Neural cell (in vitro differentiated cells): ENCODE results near the gene CHURC1.

Experiments
- EZH2 ChIP-seq: fragments of 200-600, 300-800 bp; shearing (Covaris generic), sonication (generic); IDR thresholded peaks from 2 replicates; pipeline ENCODE4 v1.6.1; 2014; ENCODE audit warnings: antibody characterized with exemption, low read length, borderline replicate concordance, mild to moderate bottlenecking; ENCODE audit not compliant: insufficient read depth, poor library complexity, severe bottlenecking
- SMC3 ChIP-seq: fragments of 450-650 bp; conservative IDR thresholded peaks from 2 replicates; pipeline ENCODE4 v1.6.1; 2014; ENCODE audit warnings: antibody characterized with exemption, mild to moderate bottlenecking, moderate library complexity; ENCODE audit not compliant: poor library complexity
- TF ChIP-seq, protein P1 (sequence below): fragments of 450-650 bp; IDR thresholded peaks from 2 replicates; pipeline ENCODE4 v1.5.1; 2014; ENCODE audit warnings: antibody characterized with exemption, mild to moderate bottlenecking, moderate library complexity; ENCODE audit not compliant: poor library complexity, severe bottlenecking
- TF ChIP-seq, protein P2 (sequence below): IDR thresholded peaks from 2 replicates; pipeline ENCODE4 v1.6.1; 2012; ENCODE audit warnings: borderline replicate concordance

DNA sequence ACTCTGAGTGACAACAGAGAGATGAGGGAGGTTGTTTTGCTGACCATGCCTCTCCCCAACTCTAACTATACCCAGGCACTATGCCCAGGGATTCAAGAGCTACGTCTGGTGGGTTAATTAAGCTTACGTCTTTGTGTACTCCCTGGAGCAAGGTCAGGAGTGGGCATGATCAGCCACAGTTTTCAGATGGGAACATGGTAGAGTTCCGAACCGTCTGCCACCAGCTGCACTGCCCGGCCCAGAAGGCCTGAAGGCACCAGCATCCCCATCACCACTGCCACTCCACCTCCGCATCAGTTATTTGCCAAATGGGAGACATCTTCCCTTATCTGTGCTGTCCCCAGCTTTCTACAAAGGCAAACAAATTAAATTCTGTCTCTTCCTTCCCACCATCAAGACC, 39.4 kb downstream of the CHURC1 start:
- TF ChIP-seq, protein P1, sequence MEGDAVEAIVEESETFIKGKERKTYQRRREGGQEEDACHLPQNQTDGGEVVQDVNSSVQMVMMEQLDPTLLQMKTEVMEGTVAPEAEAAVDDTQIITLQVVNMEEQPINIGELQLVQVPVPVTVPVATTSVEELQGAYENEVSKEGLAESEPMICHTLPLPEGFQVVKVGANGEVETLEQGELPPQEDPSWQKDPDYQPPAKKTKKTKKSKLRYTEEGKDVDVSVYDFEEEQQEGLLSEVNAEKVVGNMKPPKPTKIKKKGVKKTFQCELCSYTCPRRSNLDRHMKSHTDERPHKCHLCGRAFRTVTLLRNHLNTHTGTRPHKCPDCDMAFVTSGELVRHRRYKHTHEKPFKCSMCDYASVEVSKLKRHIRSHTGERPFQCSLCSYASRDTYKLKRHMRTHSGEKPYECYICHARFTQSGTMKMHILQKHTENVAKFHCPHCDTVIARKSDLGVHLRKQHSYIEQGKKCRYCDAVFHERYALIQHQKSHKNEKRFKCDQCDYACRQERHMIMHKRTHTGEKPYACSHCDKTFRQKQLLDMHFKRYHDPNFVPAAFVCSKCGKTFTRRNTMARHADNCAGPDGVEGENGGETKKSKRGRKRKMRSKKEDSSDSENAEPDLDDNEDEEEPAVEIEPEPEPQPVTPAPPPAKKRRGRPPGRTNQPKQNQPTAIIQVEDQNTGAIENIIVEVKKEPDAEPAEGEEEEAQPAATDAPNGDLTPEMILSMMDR, result no peak
- TF ChIP-seq EZH2, result no peak
- no peak for TF ChIP-seq SMC3
- TF ChIP-seq, protein P2, sequence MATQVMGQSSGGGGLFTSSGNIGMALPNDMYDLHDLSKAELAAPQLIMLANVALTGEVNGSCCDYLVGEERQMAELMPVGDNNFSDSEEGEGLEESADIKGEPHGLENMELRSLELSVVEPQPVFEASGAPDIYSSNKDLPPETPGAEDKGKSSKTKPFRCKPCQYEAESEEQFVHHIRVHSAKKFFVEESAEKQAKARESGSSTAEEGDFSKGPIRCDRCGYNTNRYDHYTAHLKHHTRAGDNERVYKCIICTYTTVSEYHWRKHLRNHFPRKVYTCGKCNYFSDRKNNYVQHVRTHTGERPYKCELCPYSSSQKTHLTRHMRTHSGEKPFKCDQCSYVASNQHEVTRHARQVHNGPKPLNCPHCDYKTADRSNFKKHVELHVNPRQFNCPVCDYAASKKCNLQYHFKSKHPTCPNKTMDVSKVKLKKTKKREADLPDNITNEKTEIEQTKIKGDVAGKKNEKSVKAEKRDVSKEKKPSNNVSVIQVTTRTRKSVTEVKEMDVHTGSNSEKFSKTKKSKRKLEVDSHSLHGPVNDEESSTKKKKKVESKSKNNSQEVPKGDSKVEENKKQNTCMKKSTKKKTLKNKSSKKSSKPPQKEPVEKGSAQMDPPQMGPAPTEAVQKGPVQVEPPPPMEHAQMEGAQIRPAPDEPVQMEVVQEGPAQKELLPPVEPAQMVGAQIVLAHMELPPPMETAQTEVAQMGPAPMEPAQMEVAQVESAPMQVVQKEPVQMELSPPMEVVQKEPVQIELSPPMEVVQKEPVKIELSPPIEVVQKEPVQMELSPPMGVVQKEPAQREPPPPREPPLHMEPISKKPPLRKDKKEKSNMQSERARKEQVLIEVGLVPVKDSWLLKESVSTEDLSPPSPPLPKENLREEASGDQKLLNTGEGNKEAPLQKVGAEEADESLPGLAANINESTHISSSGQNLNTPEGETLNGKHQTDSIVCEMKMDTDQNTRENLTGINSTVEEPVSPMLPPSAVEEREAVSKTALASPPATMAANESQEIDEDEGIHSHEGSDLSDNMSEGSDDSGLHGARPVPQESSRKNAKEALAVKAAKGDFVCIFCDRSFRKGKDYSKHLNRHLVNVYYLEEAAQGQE, result no peak
